LNCaP clone FGC (cell line): ENCODE results near the gene HTR4.

Source experiments
- DNase-seq: peaks from one replicate; pipeline ENCODE4 v3.0.0-alpha.2; 2011; ENCODE audit warnings: low read depth
- H3K4me3 ChIP-seq: 2 replicates; pipeline ENCODE4 v1.5.1; 2011; ENCODE audit warnings: mild to moderate bottlenecking, low read depth, low read length, control low read depth
- TF ChIP-seq, protein P1 (sequence below): IDR thresholded peaks from 2 replicates; pipeline ENCODE4 v1.5.1; 2012; ENCODE audit warnings: mild to moderate bottlenecking; ENCODE audit not compliant: control insufficient read depth, insufficient read depth; ENCODE audit errors: extremely low read depth

HTR4 gene

DNA sequence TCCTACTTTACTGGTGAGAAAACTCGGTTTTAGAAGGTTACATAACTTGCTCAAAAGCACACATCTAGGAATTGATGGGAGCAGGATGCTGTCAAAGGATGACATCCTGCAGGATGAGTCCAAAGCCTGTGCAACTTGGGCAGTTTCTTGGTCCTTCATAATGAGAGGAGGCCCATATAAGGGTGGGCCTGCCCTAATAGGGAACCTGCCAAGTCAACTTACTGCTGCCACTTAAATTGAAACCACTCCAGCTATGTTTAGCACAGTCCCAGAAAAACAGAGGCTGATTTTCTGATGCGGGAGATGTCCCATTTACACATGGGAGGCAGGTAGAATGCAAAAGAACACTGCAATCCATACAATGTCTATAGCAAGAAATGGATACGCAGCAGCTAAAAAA, 208.7 kb downstream of the HTR4 start:
- TF ChIP-seq, protein P1, sequence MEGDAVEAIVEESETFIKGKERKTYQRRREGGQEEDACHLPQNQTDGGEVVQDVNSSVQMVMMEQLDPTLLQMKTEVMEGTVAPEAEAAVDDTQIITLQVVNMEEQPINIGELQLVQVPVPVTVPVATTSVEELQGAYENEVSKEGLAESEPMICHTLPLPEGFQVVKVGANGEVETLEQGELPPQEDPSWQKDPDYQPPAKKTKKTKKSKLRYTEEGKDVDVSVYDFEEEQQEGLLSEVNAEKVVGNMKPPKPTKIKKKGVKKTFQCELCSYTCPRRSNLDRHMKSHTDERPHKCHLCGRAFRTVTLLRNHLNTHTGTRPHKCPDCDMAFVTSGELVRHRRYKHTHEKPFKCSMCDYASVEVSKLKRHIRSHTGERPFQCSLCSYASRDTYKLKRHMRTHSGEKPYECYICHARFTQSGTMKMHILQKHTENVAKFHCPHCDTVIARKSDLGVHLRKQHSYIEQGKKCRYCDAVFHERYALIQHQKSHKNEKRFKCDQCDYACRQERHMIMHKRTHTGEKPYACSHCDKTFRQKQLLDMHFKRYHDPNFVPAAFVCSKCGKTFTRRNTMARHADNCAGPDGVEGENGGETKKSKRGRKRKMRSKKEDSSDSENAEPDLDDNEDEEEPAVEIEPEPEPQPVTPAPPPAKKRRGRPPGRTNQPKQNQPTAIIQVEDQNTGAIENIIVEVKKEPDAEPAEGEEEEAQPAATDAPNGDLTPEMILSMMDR: no peak
- no peak overlapping the region for H3K4me3 ChIP-seq
- DNase-seq: no peak

DNA sequence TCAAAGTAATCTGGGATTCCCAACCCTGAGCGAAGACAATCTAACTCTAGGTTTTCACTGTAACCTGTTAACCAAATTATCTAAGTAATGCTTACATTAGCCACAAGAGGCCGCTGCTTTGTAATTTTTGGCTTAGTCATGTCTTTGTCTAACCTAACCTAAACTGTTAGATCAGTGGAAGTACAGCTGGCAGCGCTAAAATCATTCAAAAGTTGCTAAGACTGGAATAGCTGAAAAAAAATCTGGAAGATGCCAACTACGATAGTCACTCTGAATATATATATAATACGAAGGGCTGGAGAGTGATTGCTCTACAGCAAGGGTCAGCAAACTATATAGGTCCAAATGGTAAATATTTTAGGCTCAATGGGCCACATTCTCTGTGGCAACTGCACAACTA, 210.3 kb downstream of the HTR4 start:
- H3K4me3 ChIP-seq: no peak overlapping the region
- TF ChIP-seq, protein P1: peak; percentile 79
- DNase-seq: peak; percentile 37

DNA sequence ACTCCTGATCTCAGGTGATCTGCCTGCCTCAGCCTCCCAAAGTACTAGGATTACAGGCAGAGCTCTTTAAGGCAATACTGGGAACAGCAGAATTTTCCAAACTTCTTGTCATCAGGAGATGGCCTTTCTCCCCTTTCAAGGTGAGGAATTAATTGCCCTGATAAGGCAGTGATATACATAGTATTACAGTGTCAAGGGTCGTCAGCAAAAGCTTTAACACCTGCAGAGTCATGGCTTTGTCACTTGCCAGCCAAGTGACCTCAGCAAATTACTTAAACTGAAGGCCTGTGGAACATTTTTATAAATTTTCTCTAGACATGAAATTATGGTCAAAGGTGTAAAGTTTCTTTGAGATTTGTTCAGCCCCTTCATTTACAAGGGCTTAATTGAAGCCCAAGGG, 211.1 kb downstream of the HTR4 start:
- no peak for DNase-seq
- TF ChIP-seq, protein P1: no peak
- no peak overlapping the region for H3K4me3 ChIP-seq

DNA sequence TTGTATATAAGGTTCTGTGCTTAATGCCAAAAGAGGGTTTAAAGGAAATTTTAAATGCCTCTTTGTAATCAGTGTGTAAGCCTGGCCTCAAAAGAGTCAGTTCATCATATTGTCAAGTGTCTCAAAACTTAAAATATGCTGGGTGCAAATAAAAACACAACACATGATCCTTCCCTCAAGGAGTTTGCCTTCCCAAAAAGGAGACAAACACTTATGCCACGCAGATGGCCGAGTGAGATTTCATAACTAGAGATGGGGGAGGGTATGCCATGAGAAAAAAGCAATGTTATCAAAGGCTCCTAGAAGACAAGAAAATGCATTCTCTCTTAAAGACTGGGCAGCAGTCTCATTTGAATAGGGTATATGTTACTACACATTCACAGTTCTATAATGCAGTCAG, 215.4 kb downstream of the HTR4 start:
- no peak overlapping the region for H3K4me3 ChIP-seq
- DNase-seq: no peak
- TF ChIP-seq, protein P1: no peak

DNA sequence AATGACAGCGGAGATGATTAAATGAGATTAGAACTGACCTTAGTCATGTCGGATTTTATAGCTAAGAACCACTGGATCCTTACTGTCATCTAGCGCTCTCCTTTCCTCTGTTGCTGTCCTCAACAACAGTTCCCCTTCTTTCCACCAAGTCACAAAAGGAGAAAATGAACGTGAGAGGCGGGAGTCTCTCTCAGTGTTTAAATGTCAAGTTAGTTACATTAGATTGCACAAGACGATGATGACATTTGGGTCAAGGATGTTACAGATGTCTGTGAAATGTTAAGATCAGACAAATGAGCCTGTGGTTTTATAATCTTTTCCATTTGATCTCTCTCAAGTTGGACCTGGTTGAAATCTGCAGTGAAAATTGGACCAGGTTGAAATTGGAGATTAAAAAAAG, 217.1 kb downstream of the HTR4 start:
- no peak for DNase-seq

DNA sequence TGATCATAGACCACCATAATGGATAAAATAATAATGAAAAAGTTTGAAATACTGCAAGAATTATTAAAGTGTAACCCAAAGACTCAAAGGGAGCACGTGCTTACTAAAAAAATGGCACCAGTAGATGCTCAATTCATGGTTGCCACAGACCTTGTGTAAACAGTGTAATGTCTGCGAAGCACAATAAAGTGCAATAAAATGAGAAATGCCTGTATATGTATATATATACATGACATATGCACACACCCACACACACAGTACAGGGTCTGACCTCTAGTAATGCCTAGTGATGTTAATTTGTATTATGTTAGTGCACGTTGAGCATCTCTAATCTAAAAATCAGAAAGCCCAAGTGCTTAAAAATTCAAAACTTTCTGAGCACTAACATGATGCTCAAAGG, 218.3 kb downstream of the HTR4 start:
- no peak overlapping the region for H3K4me3 ChIP-seq
- no peak for DNase-seq
- TF ChIP-seq, protein P1: no peak

More for the DNA sequence above, 217.1 kb downstream of the HTR4 start:
- TF ChIP-seq, protein P1: no peak
- H3K4me3 ChIP-seq: no peak overlapping the region

DNA sequence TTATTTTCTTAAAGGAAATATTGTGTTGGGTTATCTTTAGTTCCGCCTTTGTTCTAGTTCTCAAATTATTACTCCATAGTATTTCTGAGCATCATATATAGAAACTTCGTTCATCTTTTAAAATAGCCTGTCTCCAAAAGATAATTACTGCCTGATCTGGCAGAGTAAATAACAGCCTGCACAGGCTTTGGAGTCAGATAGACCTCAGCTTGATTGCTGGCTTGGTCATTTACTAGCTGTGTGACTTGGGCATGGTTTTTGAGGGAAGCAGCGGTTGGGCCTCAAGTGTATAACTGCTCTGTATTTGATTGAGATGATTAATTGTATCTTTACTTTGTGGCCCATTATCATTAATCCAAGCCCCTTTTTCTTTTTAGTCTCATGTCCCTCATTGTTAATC, 220.5 kb downstream of the HTR4 start:
- no peak overlapping the region for H3K4me3 ChIP-seq
- TF ChIP-seq, protein P1: no peak
- DNase-seq: no peak
